H1 (cell line): ENCODE results near the gene TAS2R40. TPM values are rescaled to one million over a fixed set of nuclear protein-coding genes. Genes with fewer than 3 reads are reported as not detected.
A peak's percentile ranks its signal among the peaks of the same experiment; 100 is the strongest.

Experiments used
- CTCF ChIA-PET: fragments of 300-600 bp; sonication (Branson Sonifier 250); formaldehyde crosslinking; loops from one replicate; lab custom pipeline; 2021; ENCODE audit not compliant: partially characterized antibody; lab: Charles Lee
- POLR2A ChIA-PET: fragments of 300-600 bp; sonication (Branson Sonifier 250); formaldehyde crosslinking; loops from one replicate; lab custom pipeline; 2021; ENCODE audit warnings: inconsistent platforms; ENCODE audit not compliant: partially characterized antibody; lab: Charles Lee
- DNase-seq, 2 experiments: peaks; one replicate each; pipeline versions ENCODE4 v3.0.0 to v3.0.0-alpha.2; 2010 to 2022; ENCODE audit warnings: low spot score in 2 of 2, low read depth in 1 of 2, mixed read lengths in 1 of 2
- FAIRE-seq: peaks from 2 replicates; lab custom pipeline; 2011; peaks lifted over from hg19 to GRCh38; lab: Jason Lieb, UNC
- H2AFZ ChIP-seq: 2 replicates; pipeline ENCODE4 v1.8.1; 2012; ENCODE audit warnings: low read length, inconsistent platforms
- H2AK5ac ChIP-seq: 2 replicates; pipeline ENCODE4 v1.6.1; 2013; ENCODE audit warnings: low read depth, low read length
- H2BK120ac ChIP-seq: replicated peaks from 2 replicates; pipeline ENCODE3; 2013; ENCODE audit warnings: low read depth, low read length, inconsistent platforms
- H2BK12ac ChIP-seq: 2 replicates; pipeline ENCODE4 v1.6.1; 2013; ENCODE audit warnings: low read depth, low read length
- H2BK15ac ChIP-seq: 2 replicates; pipeline ENCODE4 v1.6.1; 2013; ENCODE audit warnings: low read length
- H2BK20ac ChIP-seq: 2 replicates; pipeline ENCODE4 v1.6.1; 2013; ENCODE audit warnings: low read length
- H2BK5ac ChIP-seq: 2 replicates; pipeline ENCODE4 v1.6.1; 2013; ENCODE audit warnings: low read depth, low read length
- H3K14ac ChIP-seq: 2 replicates; pipeline ENCODE4 v1.6.1; 2013; ENCODE audit warnings: inconsistent platforms; ENCODE audit not compliant: insufficient read length
- H3K18ac ChIP-seq: 2 replicates; pipeline ENCODE4 v1.6.1; 2013; ENCODE audit warnings: low read length; ENCODE audit errors: extremely low read depth
- H3K23ac ChIP-seq: 2 replicates; pipeline ENCODE4 v1.6.1; 2013; ENCODE audit warnings: inconsistent platforms; ENCODE audit not compliant: insufficient read length
- H3K23me2 ChIP-seq: 2 replicates; pipeline ENCODE4 v1.6.1; 2013; ENCODE audit warnings: low read depth, low read length
- H3K27ac ChIP-seq: 2 replicates; pipeline ENCODE4 v1.6.1; 2011; ENCODE audit warnings: low read depth, low read length, inconsistent platforms
- H3K27me3 ChIP-seq, 4 experiments: replicated peaks in 1 of 4; 1 replicate in 1 of 4; 2 replicates in 3 of 4; pipeline versions ENCODE4 v1.6.1 to v1.8.1; 2011 to 2013; ENCODE audit warnings: low read length in 3 of 4, mild to moderate bottlenecking in 3 of 4, inconsistent platforms in 2 of 4, mixed read lengths in 2 of 4, moderate library complexity in 1 of 4; ENCODE audit not compliant: control insufficient read depth in 3 of 4, insufficient read depth in 3 of 4; ENCODE audit errors: extremely low read depth in 1 of 4
- H3K36me3 ChIP-seq, 4 experiments: 2 replicates each; pipeline versions ENCODE4 v1.6.1 to v1.8.1; 2011 to 2013; ENCODE audit warnings: mild to moderate bottlenecking in 4 of 4, low read length in 3 of 4, moderate library complexity in 2 of 4, control low read depth in 1 of 4, inconsistent platforms in 1 of 4; ENCODE audit not compliant: insufficient read depth in 4 of 4, control insufficient read depth in 2 of 4
- H3K4ac ChIP-seq: replicated peaks from 2 replicates; pipeline ENCODE3; 2013; ENCODE audit warnings: low read length, low read depth, mixed read lengths, inconsistent platforms; ENCODE audit not compliant: insufficient read length
- H3K4me1 ChIP-seq, 4 experiments: replicated peaks in 1 of 4; 1 replicate in 1 of 4; 2 replicates in 3 of 4; pipeline versions ENCODE4 v1.6.1 to v1.8.1; 2011 to 2013; ENCODE audit warnings: low read length in 3 of 4, inconsistent platforms in 2 of 4, mixed read lengths in 1 of 4; ENCODE audit not compliant: insufficient read depth in 4 of 4, control insufficient read depth in 3 of 4
- H3K4me2 ChIP-seq, 2 experiments: 2 replicates each; pipeline versions ENCODE4 v1.6.1 to v1.8.1; 2011 to 2013; ENCODE audit warnings: low read depth in 2 of 2, low read length in 2 of 2, control low read depth in 1 of 2, inconsistent platforms in 1 of 2, mild to moderate bottlenecking in 1 of 2; ENCODE audit not compliant: insufficient read depth in 1 of 2
- H3K4me3 ChIP-seq, 4 experiments: fragments of 200-600, 300-600 bp in 1 of 4; sonication (generic), shearing (Covaris generic), sonication (Bioruptor Twin) in 1 of 4; 2 replicates each; pipeline versions ENCODE4 v1.5.1 to v1.8.1; 2011 to 2016; ENCODE audit warnings: low read length in 4 of 4, low read depth in 3 of 4, control low read depth in 2 of 4, inconsistent platforms in 2 of 4, mild to moderate bottlenecking in 2 of 4, mixed read lengths in 1 of 4, moderate library complexity in 1 of 4; ENCODE audit not compliant: insufficient read depth in 2 of 4; ENCODE audit errors: extremely low read depth in 1 of 4
- H3K56ac ChIP-seq: replicated peaks from 2 replicates; pipeline ENCODE3; 2013; ENCODE audit warnings: low read depth, mild to moderate bottlenecking, mixed read lengths, low read length, inconsistent platforms; ENCODE audit not compliant: insufficient read length
- H3K79me1 ChIP-seq: 2 replicates; pipeline ENCODE4 v1.6.1; 2013; ENCODE audit warnings: low read depth, low read length, control low read depth
- H3K79me2 ChIP-seq, 2 experiments: 2 replicates each; pipeline versions ENCODE4 v1.6.1 to v1.8.1; 2012 to 2013; ENCODE audit warnings: low read length in 2 of 2, mild to moderate bottlenecking in 2 of 2, inconsistent platforms in 1 of 2; ENCODE audit not compliant: insufficient read depth in 2 of 2, control insufficient read depth in 1 of 2
- H3K9ac ChIP-seq, 4 experiments: replicated peaks in 1 of 4; 1 replicate in 1 of 4; 2 replicates in 3 of 4; pipeline versions ENCODE4 v1.6.1 to v1.8.1; 2011 to 2013; ENCODE audit warnings: low read depth in 3 of 4, low read length in 3 of 4, control low read depth in 2 of 4, mild to moderate bottlenecking in 2 of 4, moderate library complexity in 2 of 4, inconsistent platforms in 1 of 4; ENCODE audit errors: extremely low read depth in 1 of 4
- H3K9me3 ChIP-seq, 2 experiments: 2 replicates each; pipeline versions ENCODE4 v1.6.1 to v1.8.1; 2012 to 2013; ENCODE audit warnings: mild to moderate bottlenecking in 2 of 2, moderate library complexity in 2 of 2, control low read depth in 1 of 2, inconsistent platforms in 1 of 2, low read depth in 1 of 2, low read length in 1 of 2, mixed read lengths in 1 of 2; ENCODE audit not compliant: insufficient read depth in 2 of 2
- H4K20me1 ChIP-seq, 2 experiments: replicated peaks in 1 of 2; 2 replicates each; pipeline versions ENCODE3 to v1.8.1; 2011 to 2013; ENCODE audit warnings: inconsistent platforms in 2 of 2, low read length in 2 of 2, mild to moderate bottlenecking in 1 of 2; ENCODE audit not compliant: insufficient read depth in 2 of 2, control insufficient read depth in 1 of 2
- H4K5ac ChIP-seq: 2 replicates; pipeline ENCODE4 v1.6.1; 2013; ENCODE audit warnings: low read length, low read depth, mixed read lengths, inconsistent platforms; ENCODE audit not compliant: insufficient read length
- H4K8ac ChIP-seq: 2 replicates; pipeline ENCODE4 v1.8.0; 2013; ENCODE audit warnings: mild to moderate bottlenecking, moderate library complexity, low read length, inconsistent platforms; ENCODE audit not compliant: insufficient read depth; ENCODE audit errors: extremely low read depth
- H4K91ac ChIP-seq: replicated peaks from 2 replicates; pipeline ENCODE3; 2013; ENCODE audit warnings: low read length, mixed read lengths, inconsistent platforms; ENCODE audit not compliant: insufficient read length
- CTCF ChIP-seq, 3 experiments: IDR thresholded peaks; 1 replicate in 2 of 3; 2 replicates in 1 of 3; pipeline versions ENCODE4 v1.5.1 to v1.6.1; 2011; ENCODE audit warnings: low read length in 3 of 3, mild to moderate bottlenecking in 3 of 3, inconsistent platforms in 2 of 3, low read depth in 1 of 3, moderate library complexity in 1 of 3; ENCODE audit not compliant: insufficient read depth in 1 of 3; ENCODE audit errors: control extremely low read depth in 1 of 3
- KDM4A ChIP-seq: IDR thresholded peaks from one replicate; pipeline ENCODE4 v1.7.1; 2012; ENCODE audit warnings: low read depth, mild to moderate bottlenecking, moderate library complexity, low read length, inconsistent platforms; ENCODE audit not compliant: severe bottlenecking
- RAD21 ChIP-seq, 2 experiments: IDR thresholded peaks in 1 of 2; conservative IDR thresholded peaks in 1 of 2; 2 replicates each; pipeline ENCODE4 v1.6.1; 2011; ENCODE audit warnings: low read depth in 2 of 2, low read length in 2 of 2, improper control_type of control experiment in 1 of 2, inconsistent platforms in 1 of 2, mild to moderate bottlenecking in 1 of 2, moderate library complexity in 1 of 2
- WGBS, 2 experiments: shearing (Covaris generic) in 1 of 2; methylation state at CpG; one replicate each; pipeline versions ENCODE4 v1.1.6 to v1.1.7; 2013 to 2015; ENCODE audit warnings: low lambda C conversion rate in 2 of 2, mixed read lengths in 2 of 2, inconsistent platforms in 1 of 2, low coverage in 1 of 2, missing lambda C conversion rate in 1 of 2; ENCODE audit not compliant: insufficient replicate concordance in 2 of 2, insufficient coverage in 1 of 2, insufficient read length in 1 of 2; ENCODE audit errors: extremely low coverage in 1 of 2, missing lambda C conversion rate in 1 of 2; 5-methylcytosine and 5-hydroxymethylcytosine counted together
- polyA plus RNA-seq, 7 experiments: library from polyadenylated mRNA; depleted of rRNA in 3 of 7; stranded (reverse) in 5 of 7; unstranded in 2 of 7; fragments of >200 nt in 5 of 7; fragments of 200-250 nt in 2 of 7; gene quantifications; 1 replicate in 5 of 7; 2 replicates in 1 of 7; 4 replicates in 1 of 7; pipeline versions ENCODE4 v1.2.1 to v1.2.3, GENCODE V29; 2011 to 2013; ENCODE audit warnings: missing spikeins in 2 of 7, mixed read lengths in 2 of 7
- total RNA-seq: library from RNA; stranded (reverse); fragmentation: NEBNext Ultra II Directional; extraction: Animal tissue kit (Norgen Biotek cat#: 25700); gene quantifications from 2 replicates; pipeline ENCODE4 v1.2.1, GENCODE V29; 2021

Gene TAS2R40
- total and polyA plus RNA-seq, 2 of the 8 experiments (the other 6 are each of a cell fraction or from before 2014, with no cell fraction given) = not detected

DNA sequence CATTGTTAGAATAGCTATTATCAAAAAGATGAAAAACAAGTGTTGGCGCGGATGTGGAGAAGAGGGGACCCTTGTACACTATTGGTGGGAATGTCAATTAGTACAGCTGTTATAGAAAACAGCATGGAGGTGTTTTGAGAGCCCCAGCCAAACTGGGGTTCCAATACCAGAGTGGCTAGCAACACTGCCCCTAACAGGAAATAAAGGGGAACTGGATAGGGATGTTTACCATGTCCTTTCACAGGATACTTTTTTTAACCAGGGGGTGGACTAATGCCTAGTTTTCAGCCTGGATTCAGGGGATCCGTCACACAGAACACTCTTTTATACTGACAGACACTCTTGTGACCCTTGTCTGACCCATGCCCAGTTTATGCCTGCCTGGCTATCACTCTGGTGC is 34.5 kb downstream of the TAS2R40 start:
- Histone ChIP-seq H3K14ac (no peak overlapping the region), H4K8ac (no peak overlapping the region), H3K4me1 (no peaks in the 10 kb centered on the region), H2BK12ac (no peak overlapping the region), H4K91ac (no peak overlapping the region), H3K27me3 (no peaks in the 10 kb centered on the region), H2BK5ac (no peak overlapping the region), H2AFZ (0 out of 2 replicates have a peak overlapping the region, but pooled peaks have one; percentile 57), H2BK20ac (no peak overlapping the region), H3K27ac (no peak overlapping the region), H3K23me2 (no peaks in the 10 kb centered on the region), H3K4me2 (no peak overlapping the region), H2BK120ac (no peak overlapping the region), H3K18ac (no peak overlapping the region), H3K79me2 (no peaks in the 10 kb centered on the region), H3K9me3 (no peaks in the 10 kb centered on the region), H4K5ac (no peak overlapping the region), H2AK5ac (no peak overlapping the region), H3K4ac (no peak overlapping the region), H3K4me3 (no peak overlapping the region), H3K23ac (no peak overlapping the region), H4K20me1 (no peaks in the 10 kb centered on the region), H3K56ac (no peak overlapping the region), H3K79me1 (no peaks in the 10 kb centered on the region), H3K36me3 (no peaks in the 10 kb centered on the region), H3K9ac (no peak overlapping the region), H2BK15ac (no peak overlapping the region)
- DNase-seq (no peak), FAIRE-seq (no peak)
- CTCF ChIA-PET = interaction anchor here (0.7 to 5.3 kb wide), 13 partner anchors 12 to 947 kb away, joined by 3 to 35 read pairs (median 6); partner anchors contain the start of gene CASP2
- POLR2A ChIA-PET = interaction anchor here (0.8 kb wide), 1 partner anchor 140 kb away, joined by 3 read pairs; no protein-coding TSS in a partner anchor
- TF ChIP-seq KDM4A (no peak), RAD21 (IDR thresholded peaks at IDR 0.05 in 1 of 2, conservative IDR thresholded peaks at IDR 0.05 in 1 of 2; ENCODE audit: low read depth in 2 of 2, low read length in 2 of 2) (peak in 1 of 2 experiments; percentile 31; a peak in 2 of 4 replicates), CTCF (IDR thresholded peaks at IDR 0.05; ENCODE audit: control extremely low read depth in 1 of 3, insufficient read depth in 1 of 3, low read depth in 1 of 3, low read length in 3 of 3) (peak in 2 of 3 experiments; percentile 38 to 54; a peak in 3 of 4 replicates)
- 85% methylated on average over 3 of the region's 3 CpGs; no CpG with 5 or more reads in 1 of the 2 experiments for WGBS, 2 experiments
